RWPE1 (cell line): ENCODE measurements around the gene CDH7.

Source experiments
- CTCF ChIA-PET: fragments of 350-600 bp; sonication (Branson Sonifier 250); formaldehyde crosslinking; extraction: SDS; loops from one replicate; lab custom pipeline; 2021; lab: Yijun Ruan, JAX
- POLR2A ChIA-PET: fragments of 400-600 bp; formaldehyde crosslinking; extraction: SDS; loops from one replicate; lab custom pipeline; 2020; ENCODE audit warnings: antibody characterized with exemption; ENCODE audit not compliant: low non-redundant PET; lab: Yijun Ruan, JAX
- DNase-seq: peaks from one replicate; pipeline ENCODE4 v3.0.0; 2012; ENCODE audit warnings: low spot score
- H3K27ac ChIP-seq: fragments of 450-650 bp; 2 replicates; pipeline ENCODE4 v1.5.1; 2017
- TF ChIP-seq, protein P1 (sequence below): fragments of 450-650 bp; conservative IDR thresholded peaks from 2 replicates; pipeline ENCODE4 v1.5.1; 2017; ENCODE audit warnings: low read depth, mild to moderate bottlenecking

The CDH7 gene

DNA sequence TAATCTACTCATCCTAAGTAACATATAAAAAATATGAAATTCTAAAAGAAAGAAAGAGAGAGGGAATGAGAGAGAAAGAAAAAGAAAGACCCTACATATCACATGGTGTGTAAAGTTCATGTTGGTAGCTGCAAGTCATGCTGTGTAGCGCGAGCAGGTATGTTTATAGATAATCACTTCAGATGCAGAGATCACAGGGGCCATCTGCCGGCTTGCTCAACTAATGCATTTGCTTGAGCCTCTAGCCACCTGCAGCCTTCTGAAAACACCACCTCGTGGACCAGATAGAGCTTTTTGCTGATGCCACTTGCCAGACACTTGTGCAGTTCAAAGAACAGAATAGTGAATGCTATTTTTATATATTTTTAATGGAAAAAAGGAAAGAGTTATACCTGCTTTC lies 37.6 kb downstream of the CDH7 start:
- TF ChIP-seq, protein P1, sequence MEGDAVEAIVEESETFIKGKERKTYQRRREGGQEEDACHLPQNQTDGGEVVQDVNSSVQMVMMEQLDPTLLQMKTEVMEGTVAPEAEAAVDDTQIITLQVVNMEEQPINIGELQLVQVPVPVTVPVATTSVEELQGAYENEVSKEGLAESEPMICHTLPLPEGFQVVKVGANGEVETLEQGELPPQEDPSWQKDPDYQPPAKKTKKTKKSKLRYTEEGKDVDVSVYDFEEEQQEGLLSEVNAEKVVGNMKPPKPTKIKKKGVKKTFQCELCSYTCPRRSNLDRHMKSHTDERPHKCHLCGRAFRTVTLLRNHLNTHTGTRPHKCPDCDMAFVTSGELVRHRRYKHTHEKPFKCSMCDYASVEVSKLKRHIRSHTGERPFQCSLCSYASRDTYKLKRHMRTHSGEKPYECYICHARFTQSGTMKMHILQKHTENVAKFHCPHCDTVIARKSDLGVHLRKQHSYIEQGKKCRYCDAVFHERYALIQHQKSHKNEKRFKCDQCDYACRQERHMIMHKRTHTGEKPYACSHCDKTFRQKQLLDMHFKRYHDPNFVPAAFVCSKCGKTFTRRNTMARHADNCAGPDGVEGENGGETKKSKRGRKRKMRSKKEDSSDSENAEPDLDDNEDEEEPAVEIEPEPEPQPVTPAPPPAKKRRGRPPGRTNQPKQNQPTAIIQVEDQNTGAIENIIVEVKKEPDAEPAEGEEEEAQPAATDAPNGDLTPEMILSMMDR = no peak
- POLR2A ChIA-PET = no interaction called here
- no peak for DNase-seq

DNA sequence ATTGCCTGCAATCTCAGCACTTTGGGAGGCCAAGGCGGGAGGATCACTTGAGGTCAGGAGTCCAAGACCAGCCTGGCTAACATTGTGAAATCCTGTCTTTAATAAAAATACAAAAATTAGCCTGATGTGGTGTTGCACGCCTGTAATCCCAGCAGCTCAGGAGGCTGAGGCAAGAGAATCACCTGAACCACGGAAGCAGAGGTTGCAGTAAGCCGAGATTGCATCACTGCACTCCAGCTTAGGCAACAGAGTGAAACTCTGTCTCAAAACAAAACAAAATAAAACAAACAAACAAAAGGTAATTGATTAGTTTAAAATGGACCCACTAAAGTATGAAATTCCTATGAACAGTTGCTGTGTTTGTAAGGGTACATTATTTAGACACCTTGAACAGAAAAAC lies 39.8 kb downstream of the CDH7 start:
- CTCF ChIA-PET = no interaction called here
- DNase-seq = no peak
- POLR2A ChIA-PET = no interaction called here
- no peak overlapping the region for H3K27ac ChIP-seq
- TF ChIP-seq, protein P1 = no peak

More for the DNA sequence above, 37.6 kb downstream of the CDH7 start:
- CTCF ChIA-PET = no interaction called here
- H3K27ac ChIP-seq = no peak overlapping the region

DNA sequence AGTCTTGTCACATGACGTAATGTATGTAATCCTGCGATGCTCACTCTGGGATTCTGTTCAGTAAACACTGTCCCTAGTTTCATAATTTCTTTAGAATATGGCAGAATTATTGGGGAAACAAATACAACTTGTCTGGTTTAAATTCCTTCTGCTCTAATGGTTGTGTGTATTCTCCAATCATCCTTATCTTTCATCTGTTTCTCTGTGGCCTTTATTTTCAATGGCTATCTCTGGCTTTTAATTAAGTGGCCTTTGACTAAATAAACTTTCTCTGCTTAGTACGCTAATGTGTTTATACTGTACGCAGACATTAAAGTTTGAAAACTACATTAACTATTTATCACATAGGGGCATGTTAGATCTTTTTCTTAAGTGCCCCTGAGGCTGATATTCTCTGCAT lies 40.9 kb downstream of the CDH7 start:
- CTCF ChIA-PET = no interaction called here
- no peak overlapping the region for H3K27ac ChIP-seq
- POLR2A ChIA-PET = no interaction called here
- no peak for DNase-seq
- TF ChIP-seq, protein P1 = no peak

DNA sequence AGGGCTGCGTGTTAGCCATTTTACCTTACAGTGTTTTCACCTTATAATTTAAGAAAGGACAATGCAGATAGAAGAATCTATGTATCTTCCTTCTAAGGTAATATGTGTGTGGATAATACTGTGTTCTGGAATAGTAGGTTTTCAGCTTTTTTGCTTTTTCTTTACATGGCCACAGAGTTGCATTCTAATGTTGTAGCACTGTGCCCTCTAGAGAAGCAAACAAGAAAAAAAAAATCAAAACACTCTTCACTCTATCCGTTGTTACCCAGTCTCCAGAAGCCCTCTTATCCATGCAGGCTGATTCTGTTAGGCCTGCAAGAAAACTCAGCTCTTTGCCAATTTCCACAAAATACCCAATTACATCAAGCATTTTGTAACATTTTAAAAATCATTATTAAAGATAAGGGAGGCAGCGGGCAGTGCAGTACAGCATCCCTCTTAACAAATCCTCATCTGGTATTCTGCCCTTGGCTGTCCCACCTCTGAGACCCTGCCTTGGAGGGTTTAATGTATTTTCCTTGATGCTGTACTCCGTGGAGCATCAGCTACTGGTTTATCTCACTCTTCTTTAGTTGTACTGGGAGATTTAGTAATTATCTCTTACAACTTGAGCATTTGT lies 41.8 kb downstream of the CDH7 start:
- ChIA-PET CTCF (interaction anchor here (0.7 kb wide), 1 partner anchor 10 kb away, joined by 3 read pairs; no protein-coding TSS in a partner anchor), POLR2A (no interaction called here)
- TF ChIP-seq, protein P1 = no peak
- no peak for DNase-seq
- no peak overlapping the region for H3K27ac ChIP-seq

DNA sequence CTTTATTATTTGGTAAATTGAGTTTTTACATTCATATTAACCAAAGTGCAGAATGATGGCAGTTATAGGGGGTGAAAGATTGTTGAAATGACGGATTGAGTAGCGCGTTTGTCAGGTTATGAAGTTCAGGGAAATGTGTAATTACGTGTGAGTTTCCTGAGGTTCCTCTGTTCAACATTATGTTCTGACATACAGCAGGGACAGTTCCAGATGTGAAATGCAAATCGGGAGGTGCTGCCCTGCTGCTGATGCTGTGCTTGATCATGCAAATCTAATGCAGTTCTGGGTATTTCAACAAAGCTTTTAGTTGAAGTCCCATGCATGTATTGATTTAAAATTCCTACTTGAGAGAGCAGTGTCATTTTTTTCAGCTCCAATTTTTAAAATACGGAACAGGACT lies 57.9 kb downstream of the CDH7 start:
- ChIA-PET CTCF (no interaction called here), POLR2A (no interaction called here)
- TF ChIP-seq, protein P1 = no peak
- DNase-seq = no peak
- no peak overlapping the region for H3K27ac ChIP-seq

DNA sequence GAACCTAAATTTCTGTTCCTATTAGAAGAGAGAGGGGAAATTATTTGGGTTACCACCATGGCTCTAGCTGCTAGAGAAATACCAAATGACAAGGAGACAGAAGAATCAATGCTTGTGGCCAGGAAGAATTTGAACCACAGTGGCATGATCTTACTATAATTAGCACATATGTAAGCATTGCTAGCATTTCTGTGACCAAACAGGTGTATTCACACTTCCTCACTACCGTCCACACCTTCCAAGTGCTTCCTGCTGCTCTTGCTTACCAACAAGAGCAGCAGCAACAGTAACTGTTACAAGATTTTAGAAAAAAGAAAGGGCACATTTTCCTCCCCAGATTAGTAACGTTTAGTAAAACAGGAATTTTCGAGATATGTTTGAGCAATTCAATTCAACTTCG lies 60.5 kb downstream of the CDH7 start:
- TF ChIP-seq, protein P1 = no peak
- ChIA-PET POLR2A (no interaction called here), CTCF (no interaction called here)
- no peak overlapping the region for H3K27ac ChIP-seq
- no peak for DNase-seq
